Uterus (tissue), 4 donors: Measurements from ENCODE around the gene WDR59. TPM values are rescaled to one million over a fixed set of nuclear protein-coding genes. Genes with fewer than 3 reads are reported as not detected.

ENCODE experiments used
- DNase-seq, 2 donors: peaks; one replicate each; pipeline ENCODE4 v3.0.0-alpha.2; 2019 to 2020
- H3K27ac ChIP-seq, 2 donors: fragments of 200-600 bp; sonication (generic); 1 replicate in 1 of 2; 2 replicates in 1 of 2; pipeline ENCODE4 v1.5.1; 2016 to 2018
- H3K27me3 ChIP-seq, 2 donors: fragments of 200-600 bp; sonication (generic); one replicate each; pipeline ENCODE4 v1.5.1; 2018 to 2019; ENCODE audit warnings: control low read depth in 1 of 2
- H3K36me3 ChIP-seq, 2 donors: fragments of 200-600 bp; sonication (generic); one replicate each; pipeline ENCODE4 v1.5.1; 2019; ENCODE audit warnings: control low read depth in 1 of 2
- H3K4me1 ChIP-seq, 2 donors: fragments of 200-600 bp; sonication (generic); one replicate each; pipeline ENCODE4 v1.5.1; 2018 to 2019; ENCODE audit warnings: control low read depth in 1 of 2
- H3K4me3 ChIP-seq, 2 donors: fragments of 200-600 bp; sonication (generic); 1 replicate in 1 of 2; 2 replicates in 1 of 2; pipeline ENCODE4 v1.5.1; 2018 to 2019; ENCODE audit warnings: mild to moderate bottlenecking in 1 of 2
- H3K9me3 ChIP-seq, 2 donors: fragments of 200-600 bp; sonication (generic); one replicate each; pipeline ENCODE4 v1.5.1; 2019; ENCODE audit warnings: control low read depth in 1 of 2
- POLR2A ChIP-seq, 2 donors: fragments of 450-650 bp; IDR thresholded peaks; one replicate each; pipeline ENCODE4 v1.6.1; 2016; ENCODE audit warnings: antibody characterized with exemption in 2 of 2, mild to moderate bottlenecking in 1 of 2, moderate library complexity in 1 of 2
- intact Hi-C: fragments of 100-400 bp; cut with DNase I; formaldehyde crosslinking; loops from one replicate; pipeline ENCODE4 v1.15.1; 2023; ENCODE audit warnings: low total_unique reads
- total RNA-seq, 4 donors: library from RNA; depleted of rRNA in 3 of 4; stranded (reverse); fragments of >200 nt in 3 of 4; gene quantifications; one replicate each; pipeline versions ENCODE4 v1.1.0 to v1.2.4, GENCODE V29; 2014 to 2023
- TF ChIP-seq, protein P1 (sequence below), 4 experiments: fragments of 200-600 bp in 2 of 4; fragments of 450-650 bp in 2 of 4; sonication (generic) in 2 of 4; IDR thresholded peaks; one replicate each; pipeline ENCODE4 v1.5.1; 2016 to 2019; ENCODE audit warnings: antibody characterized with exemption in 4 of 4, mild to moderate bottlenecking in 2 of 4, moderate library complexity in 1 of 4
- donor health status: DM: yes; HTN: yes; CAD: no.

WDR59 gene
- total RNA-seq, 4 donors from 2014 or later, result 37.1 to 103 (median 65.0) TPM

DNA sequence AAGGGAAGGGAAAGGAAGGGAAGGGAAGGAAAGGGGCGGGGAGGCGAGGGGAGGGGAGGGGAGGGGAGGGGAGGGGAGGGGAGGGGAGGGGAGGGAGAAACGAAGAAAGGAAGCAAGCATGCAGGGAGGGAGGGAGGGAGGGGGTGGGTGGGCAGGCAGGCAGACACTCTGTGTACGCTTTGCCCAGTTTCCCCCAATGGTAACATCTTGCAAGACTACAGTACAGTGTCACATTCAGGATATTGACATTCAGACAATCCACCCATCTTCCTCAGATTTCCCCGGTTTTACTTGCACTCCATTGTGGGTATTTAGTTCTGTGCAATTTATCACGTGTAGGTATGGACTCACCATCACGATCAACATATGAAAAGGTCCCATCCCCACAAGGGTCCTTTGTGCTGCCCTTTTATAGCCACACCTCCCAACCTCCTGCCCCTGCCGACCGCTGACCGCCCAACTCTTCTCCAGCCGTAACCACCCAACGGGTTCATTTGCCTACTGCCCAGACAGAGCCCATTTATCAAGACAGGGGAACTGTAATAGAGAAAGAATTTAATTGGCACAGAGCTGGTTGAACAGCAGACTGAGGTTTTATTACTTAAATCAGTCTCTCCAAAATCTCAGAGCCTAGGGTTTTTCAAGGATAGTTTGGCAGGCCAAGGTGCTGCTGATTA lies 118.9 kb downstream of the WDR59 start:
- no peak for DNase-seq

DNA sequence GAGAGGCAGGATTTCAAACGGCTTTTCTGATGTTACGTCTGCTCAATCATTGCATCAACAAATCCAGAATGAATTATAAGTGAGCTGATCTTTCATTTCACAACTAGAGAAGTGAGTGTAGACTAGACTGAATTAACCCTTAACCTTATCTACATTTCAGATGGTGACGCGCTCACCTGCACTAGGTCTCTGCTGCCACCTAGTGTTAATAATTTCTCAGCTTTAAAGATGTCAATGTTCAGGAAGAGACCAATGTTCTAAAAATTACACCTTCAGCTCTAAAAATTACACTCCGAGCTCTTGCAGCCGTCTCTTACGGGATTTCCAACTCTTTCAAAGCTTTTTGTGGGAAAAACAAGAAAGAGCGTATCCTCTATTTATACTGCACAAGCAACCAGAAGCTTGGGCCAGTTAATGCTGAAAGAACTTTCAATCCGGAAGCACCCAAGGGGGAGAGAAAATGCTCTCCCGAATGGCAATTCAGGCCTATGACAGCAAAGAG lies 122.1 kb downstream of the WDR59 start:
- Histone ChIP-seq H3K4me3 (no peak overlapping the region), H3K27me3 (no peaks in the 10 kb centered on the region), H3K4me1 (no peaks in the 10 kb centered on the region), H3K36me3 (no peaks in the 10 kb centered on the region), H3K27ac (no peak overlapping the region), H3K9me3 (no peaks in the 10 kb centered on the region)
- intact Hi-C loops, result no loop called here
- no peak for DNase-seq
- no peak for TF ChIP-seq POLR2A (IDR thresholded peaks at IDR 0.05)
- TF ChIP-seq, protein P1, sequence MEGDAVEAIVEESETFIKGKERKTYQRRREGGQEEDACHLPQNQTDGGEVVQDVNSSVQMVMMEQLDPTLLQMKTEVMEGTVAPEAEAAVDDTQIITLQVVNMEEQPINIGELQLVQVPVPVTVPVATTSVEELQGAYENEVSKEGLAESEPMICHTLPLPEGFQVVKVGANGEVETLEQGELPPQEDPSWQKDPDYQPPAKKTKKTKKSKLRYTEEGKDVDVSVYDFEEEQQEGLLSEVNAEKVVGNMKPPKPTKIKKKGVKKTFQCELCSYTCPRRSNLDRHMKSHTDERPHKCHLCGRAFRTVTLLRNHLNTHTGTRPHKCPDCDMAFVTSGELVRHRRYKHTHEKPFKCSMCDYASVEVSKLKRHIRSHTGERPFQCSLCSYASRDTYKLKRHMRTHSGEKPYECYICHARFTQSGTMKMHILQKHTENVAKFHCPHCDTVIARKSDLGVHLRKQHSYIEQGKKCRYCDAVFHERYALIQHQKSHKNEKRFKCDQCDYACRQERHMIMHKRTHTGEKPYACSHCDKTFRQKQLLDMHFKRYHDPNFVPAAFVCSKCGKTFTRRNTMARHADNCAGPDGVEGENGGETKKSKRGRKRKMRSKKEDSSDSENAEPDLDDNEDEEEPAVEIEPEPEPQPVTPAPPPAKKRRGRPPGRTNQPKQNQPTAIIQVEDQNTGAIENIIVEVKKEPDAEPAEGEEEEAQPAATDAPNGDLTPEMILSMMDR (IDR thresholded peaks at IDR 0.05), result peak; percentile 60 to 81 (median 68)

More for the DNA sequence above, 118.9 kb downstream of the WDR59 start:
- no peaks in the 10 kb centered on the region for H3K36me3 ChIP-seq
- no peaks in the 10 kb centered on the region for H3K27me3 ChIP-seq
- no peak overlapping the region for H3K4me3 ChIP-seq
- H3K9me3 ChIP-seq, result no peaks in the 10 kb centered on the region
- intact Hi-C loops, result no loop called here
- H3K27ac ChIP-seq, result no peak overlapping the region
- no peaks in the 10 kb centered on the region for H3K4me1 ChIP-seq
- TF ChIP-seq, protein P1 (IDR thresholded peaks at IDR 0.05), result no peak
- TF ChIP-seq POLR2A (IDR thresholded peaks at IDR 0.05), result no peak

DNA sequence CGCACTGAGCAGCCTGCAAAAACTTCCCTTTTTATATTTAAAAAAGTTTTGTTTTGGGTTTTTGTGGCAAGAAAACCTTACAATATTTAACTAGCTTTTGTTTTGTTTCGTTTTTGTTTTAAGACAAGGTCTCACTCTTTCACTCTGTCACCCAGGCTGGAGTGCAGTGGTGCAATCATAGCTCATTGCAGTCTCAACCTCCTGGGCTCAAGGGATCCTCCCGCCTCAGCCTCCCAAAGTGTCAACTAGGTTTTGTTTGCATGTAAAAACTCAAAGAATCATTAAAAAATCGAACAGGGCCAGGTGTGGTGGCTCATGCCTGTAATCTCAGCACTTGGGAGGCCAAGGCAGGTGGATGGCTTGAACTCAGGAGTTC lies 132.4 kb downstream of the WDR59 start:
- Histone ChIP-seq H3K9me3 (no peaks in the 10 kb centered on the region), H3K27me3 (no peaks in the 10 kb centered on the region), H3K27ac (no peak overlapping the region), H3K4me1 (no peaks in the 10 kb centered on the region), H3K4me3 (no peak overlapping the region), H3K36me3 (no peaks in the 10 kb centered on the region)
- intact Hi-C loops, result loop anchor here (10.0 kb wide), 1 partner anchor 138 kb away; no protein-coding TSS in a partner anchor
- no peak for TF ChIP-seq POLR2A (IDR thresholded peaks at IDR 0.05)
- TF ChIP-seq, protein P1 (IDR thresholded peaks at IDR 0.05), result no peak
- DNase-seq, result no peak

DNA sequence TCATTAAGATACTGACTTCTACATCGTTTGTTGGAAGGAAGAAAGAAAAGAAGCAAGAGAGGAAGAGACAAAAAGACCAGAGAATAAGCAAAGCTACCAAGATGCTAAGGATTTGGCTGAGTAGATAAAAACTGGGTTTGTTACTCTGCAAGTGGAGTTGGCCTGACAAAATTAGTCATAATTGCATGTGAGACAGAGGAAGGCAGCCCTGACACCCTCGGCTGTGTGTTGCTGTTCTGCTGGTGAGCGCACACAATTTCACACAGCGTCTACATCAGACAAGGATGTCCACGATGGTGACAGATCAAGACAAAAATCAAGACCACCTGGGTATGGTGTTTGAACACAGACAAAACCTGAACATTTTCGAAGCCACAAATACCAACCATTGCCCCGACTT lies 134.9 kb downstream of the WDR59 start:
- no peaks in the 10 kb centered on the region for H3K4me1 ChIP-seq
- no peak overlapping the region for H3K27ac ChIP-seq
- no peaks in the 10 kb centered on the region for H3K27me3 ChIP-seq
- intact Hi-C loops, result loop anchor here (10.0 kb wide), 1 partner anchor 135 kb away; no protein-coding TSS in a partner anchor
- H3K9me3 ChIP-seq, result no peaks in the 10 kb centered on the region
- TF ChIP-seq, protein P1 (IDR thresholded peaks at IDR 0.05), result no peak
- no peak for TF ChIP-seq POLR2A (IDR thresholded peaks at IDR 0.05)
- DNase-seq, result no peak
- no peaks in the 10 kb centered on the region for H3K36me3 ChIP-seq
- H3K4me3 ChIP-seq, result no peak overlapping the region

DNA sequence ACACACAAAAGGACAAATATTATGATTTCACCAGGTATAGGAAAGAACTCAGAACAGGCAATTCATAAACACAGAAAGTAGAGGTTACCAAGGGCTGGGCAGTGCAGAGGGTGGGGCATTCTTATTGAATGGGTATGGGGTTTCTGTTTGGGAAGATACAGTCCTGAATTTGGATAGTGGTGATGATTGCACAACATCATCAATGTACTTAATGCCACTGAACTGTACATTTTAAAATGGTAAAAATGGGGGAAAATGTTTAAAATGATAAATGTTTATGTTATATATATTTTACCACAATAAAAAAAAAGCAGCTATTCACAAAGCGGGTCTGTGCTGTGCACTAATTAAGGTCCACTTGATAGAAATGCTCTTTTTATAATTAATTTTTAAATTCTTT lies 137.7 kb downstream of the WDR59 start:
- intact Hi-C loops, result no loop called here
- H3K4me3 ChIP-seq, result no peak overlapping the region
- TF ChIP-seq, protein P1 (IDR thresholded peaks at IDR 0.05), result no peak
- no peak for TF ChIP-seq POLR2A (IDR thresholded peaks at IDR 0.05)

More for the DNA sequence above, 137.7 kb downstream of the WDR59 start:
- H3K36me3 ChIP-seq, result no peaks in the 10 kb centered on the region
- no peak overlapping the region for H3K27ac ChIP-seq
- H3K9me3 ChIP-seq, result no peaks in the 10 kb centered on the region
- no peaks in the 10 kb centered on the region for H3K27me3 ChIP-seq
- no peak for DNase-seq
- H3K4me1 ChIP-seq, result no peaks in the 10 kb centered on the region
